ENCODE data around the gene PPP4R1.

PPP4R1 gene

GRCh38 chr18:9519399-9519798 lies 95.0 kb downstream of the PPP4R1 start:
- H3K27ac ChIP-seq: no peak overlapping the region
- no peak for TF ChIP-seq CTCF (IDR thresholded peaks at IDR 0.05)
- no peak overlapping the region for H3K9ac ChIP-seq
- no peaks in the 10 kb centered on the region for H3K9me3 ChIP-seq (ENCODE audit: control insufficient read depth, low read length)
- H3K4me1 ChIP-seq: no peaks in the 10 kb centered on the region
- H3K4me2 ChIP-seq (ENCODE audit: low read length): no peak overlapping the region
- no peaks in the 10 kb centered on the region for H3K27me3 ChIP-seq (ENCODE audit: control insufficient read depth, insufficient read depth, low read length)
- H2AFZ ChIP-seq: no peak overlapping the region
- H3K4me3 ChIP-seq (ENCODE audit: low read depth, low read length): no peak overlapping the region
- H3K79me2 ChIP-seq: peaks cover 17% of the 10 kb centered on the region
- H3K36me3 ChIP-seq (ENCODE audit: control insufficient read depth, insufficient read depth, low read length): peaks cover 5% of the 10 kb centered on the region

- Histone ChIP-seq H3K36me3 (ENCODE audit: control insufficient read depth, insufficient read depth, low read length) (peaks cover 5% of the 10 kb centered on the region), H3K4me2 (ENCODE audit: low read length) (no peak overlapping the region), H2AFZ (no peak overlapping the region), H3K27ac (no peak overlapping the region), H3K4me3 (ENCODE audit: low read depth, low read length) (no peak overlapping the region), H3K27me3 (ENCODE audit: control insufficient read depth, insufficient read depth, low read length) (no peaks in the 10 kb centered on the region), H3K9me3 (ENCODE audit: control insufficient read depth, low read length) (no peaks in the 10 kb centered on the region), H3K4me1 (no peaks in the 10 kb centered on the region), H3K9ac (no peak overlapping the region), H3K79me2 (peaks cover 17% of the 10 kb centered on the region)
- TF ChIP-seq CTCF (IDR thresholded peaks at IDR 0.05): no peak
These were observed 96.5 kb downstream of the PPP4R1 start for GRCh38 chr18:9517869-9518268.

GRCh38 chr18:9516437-9517064 lies 97.8 kb downstream of the PPP4R1 start:
- Histone ChIP-seq H3K4me3 (ENCODE audit: low read depth, low read length) (no peak overlapping the region), H3K27me3 (ENCODE audit: control insufficient read depth, insufficient read depth, low read length) (no peaks in the 10 kb centered on the region), H2AFZ (no peak overlapping the region), H3K9me3 (ENCODE audit: control insufficient read depth, low read length) (no peaks in the 10 kb centered on the region), H3K9ac (no peak overlapping the region), H3K36me3 (ENCODE audit: control insufficient read depth, insufficient read depth, low read length) (peaks cover 5% of the 10 kb centered on the region), H3K27ac (no peak overlapping the region), H3K79me2 (peaks cover 4% of the 10 kb centered on the region), H3K4me2 (ENCODE audit: low read length) (no peak overlapping the region), H3K4me1 (no peaks in the 10 kb centered on the region)
- TF ChIP-seq CTCF (IDR thresholded peaks at IDR 0.05): peak; percentile 95

GRCh38 chr18:9513971-9514512 lies 100.3 kb downstream of the PPP4R1 start:
- TF ChIP-seq CTCF (IDR thresholded peaks at IDR 0.05): no peak
- Histone ChIP-seq H3K9ac (no peak overlapping the region), H3K9me3 (ENCODE audit: control insufficient read depth, low read length) (no peaks in the 10 kb centered on the region), H3K4me3 (ENCODE audit: low read depth, low read length) (no peak overlapping the region), H3K27ac (no peak overlapping the region), H3K4me2 (ENCODE audit: low read length) (no peak overlapping the region), H3K79me2 (peaks cover 5% of the 10 kb centered on the region), H3K36me3 (ENCODE audit: control insufficient read depth, insufficient read depth, low read length) (peaks cover 5% of the 10 kb centered on the region), H3K27me3 (ENCODE audit: control insufficient read depth, insufficient read depth, low read length) (no peaks in the 10 kb centered on the region), H2AFZ (no peak overlapping the region), H3K4me1 (no peaks in the 10 kb centered on the region)
